Ascending aorta (tissue), 2 donors: Measurements from ENCODE around the gene NFE2L3. TPM values are rescaled to one million over a fixed set of nuclear protein-coding genes. Genes with fewer than 3 reads are reported as not detected.
A peak's percentile ranks its signal among the peaks of the same experiment; 100 is the strongest.
"Not testable (repeated sequence)": the region's sequence is repeated elsewhere in the genome, so short reads cannot be mapped to it uniquely, and the experiment has no call there.

ENCODE experiments used
- DNase-seq, 2 donors: peaks; one replicate each; pipeline ENCODE4 v3.0.0-alpha.2; 2019; ENCODE audit warnings: low spot score in 2 of 2
- H3K27ac ChIP-seq, 2 donors: fragments of 200-600 bp; sonication (generic); one replicate each; pipeline ENCODE4 v1.5.1; 2016 to 2017; ENCODE audit warnings: mild to moderate bottlenecking in 1 of 2
- H3K27me3 ChIP-seq: fragments of 200-600 bp; sonication (generic); one replicate; pipeline ENCODE4 v1.5.1; 2017
- H3K36me3 ChIP-seq, 2 donors: fragments of 200-600 bp; sonication (generic); one replicate each; pipeline ENCODE4 v1.5.1; 2016
- H3K4me1 ChIP-seq, 2 donors: fragments of 200-600 bp; sonication (generic); one replicate each; pipeline ENCODE4 v1.5.1; 2016 to 2017; ENCODE audit warnings: mild to moderate bottlenecking in 1 of 2
- H3K4me3 ChIP-seq, 2 donors: fragments of 200-600 bp; sonication (generic); one replicate each; pipeline ENCODE4 v1.5.1; 2016 to 2017; ENCODE audit warnings: mild to moderate bottlenecking in 1 of 2
- H3K9me3 ChIP-seq, 2 donors: fragments of 200-600 bp; sonication (generic); one replicate each; pipeline ENCODE4 v1.5.1; 2016
- CTCF ChIP-seq, 3 experiments: fragments of 200-600 bp in 2 of 3; fragments of 450-650 bp in 1 of 3; sonication (generic) in 2 of 3; IDR thresholded peaks; one replicate each; pipeline ENCODE4 v1.5.1; 2016 to 2019; ENCODE audit warnings: antibody characterized with exemption in 3 of 3, mild to moderate bottlenecking in 1 of 3, moderate library complexity in 1 of 3
- intact Hi-C: fragments of 100-400 bp; cut with DNase I; formaldehyde crosslinking; loops from one replicate; pipeline ENCODE4 v1.15.1; 2023
- total RNA-seq: library from RNA; depleted of rRNA; stranded (reverse); fragments of >200 nt; gene quantifications from one replicate; pipeline ENCODE4 v1.1.0, GENCODE V29; 2016

NFE2L3 gene
- total RNA-seq, 1 donor from 2014 or later: 10.0 TPM

DNA sequence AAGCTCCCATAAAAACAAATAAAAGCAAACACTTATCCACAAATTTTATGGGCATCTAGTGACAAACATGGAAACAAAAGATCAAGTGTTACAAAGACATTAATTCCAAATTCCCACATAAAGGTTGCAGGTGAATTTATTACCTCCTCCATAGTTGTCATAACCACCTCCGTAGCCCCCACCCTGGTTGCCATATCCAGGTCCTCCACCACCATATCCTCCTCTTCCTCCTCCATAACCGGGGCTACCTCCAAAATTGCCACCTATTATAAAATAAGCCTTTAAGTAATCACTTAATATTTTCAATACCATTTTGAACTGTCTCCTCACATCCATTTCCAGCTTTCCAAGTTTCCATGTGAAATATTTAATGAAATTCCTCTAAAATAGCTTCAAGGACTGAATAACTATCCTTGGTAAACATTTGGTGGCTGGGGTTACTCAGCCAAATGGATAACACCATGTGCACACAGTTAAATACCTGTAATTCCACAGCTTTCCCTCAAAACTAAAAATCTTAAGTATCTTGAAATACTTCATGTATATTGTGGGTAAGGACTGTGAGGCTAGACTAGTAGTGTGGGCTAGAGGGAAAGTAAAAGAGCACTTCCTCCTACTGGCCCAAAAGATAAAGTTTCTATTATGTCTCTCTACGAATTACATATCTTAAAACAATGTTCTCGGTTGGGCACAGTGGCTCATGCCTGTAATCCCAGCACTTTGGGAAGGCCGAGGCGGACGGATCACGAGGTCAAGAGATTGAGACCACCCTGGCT is 41.6 kb downstream of the NFE2L3 start:
- H3K27me3 ChIP-seq: no peaks in the 10 kb centered on the region
- H3K4me1 ChIP-seq: peaks cover 3 to 61% of the 10 kb centered on the region in 2 donors
- no peak for TF ChIP-seq CTCF (IDR thresholded peaks at IDR 0.05)
- no peak overlapping the region for H3K27ac ChIP-seq
- H3K4me3 ChIP-seq: peak overlapping the region in 1 of 2 donors; percentile 13
- intact Hi-C loops: loop anchor here (5.0 kb wide), 1 partner anchor 801 kb away; no protein-coding TSS in a partner anchor
- no peak for DNase-seq
- no peaks in the 10 kb centered on the region for H3K9me3 ChIP-seq
- peaks cover 82 to 93% of the 10 kb centered on the region in 2 donors for H3K36me3 ChIP-seq

- Histone ChIP-seq H3K4me3 (peak overlapping the region in 1 of 2 donors; percentile 13), H3K4me1 (peaks cover 3 to 61% of the 10 kb centered on the region in 2 donors), H3K36me3 (peaks cover 71 to 88% of the 10 kb centered on the region in 2 donors)
- not testable (repeated sequence) for H3K27me3 ChIP-seq, H3K27ac ChIP-seq, H3K9me3 ChIP-seq, DNase-seq
- intact Hi-C loops: loop anchor here (5.0 kb wide), 1 partner anchor 802 kb away; no protein-coding TSS in a partner anchor
Measured at GRCh38 chr7:26194764-26195163, 42.8 kb downstream of the NFE2L3 start.

- H3K27me3 ChIP-seq: no peaks in the 10 kb centered on the region
- no peak for DNase-seq
- peak overlapping the region; percentile 4 to 23 for H3K4me3 ChIP-seq
- no peak overlapping the region for H3K27ac ChIP-seq
- intact Hi-C loops: no loop called here
- H3K9me3 ChIP-seq: no peaks in the 10 kb centered on the region
- peaks cover 3 to 61% of the 10 kb centered on the region in 2 donors for H3K4me1 ChIP-seq
- no peak for TF ChIP-seq CTCF (IDR thresholded peaks at IDR 0.05)
- H3K36me3 ChIP-seq: peaks cover 68 to 84% of the 10 kb centered on the region in 2 donors
Measured at GRCh38 chr7:26195182-26195581, 43.2 kb downstream of the NFE2L3 start.

GRCh38 chr7:26195867-26196657 is 44.1 kb downstream of the NFE2L3 start:
- Histone ChIP-seq H3K27me3 (no peaks in the 10 kb centered on the region), H3K9me3 (no peaks in the 10 kb centered on the region), H3K4me1 (peaks cover 3 to 54% of the 10 kb centered on the region in 2 donors), H3K27ac (no peak overlapping the region), H3K4me3 (peak overlapping the region; percentile 84 to 95), H3K36me3 (peaks cover 59 to 75% of the 10 kb centered on the region in 2 donors)
- intact Hi-C loops: no loop called here
- DNase-seq: no peak
- TF ChIP-seq CTCF (IDR thresholded peaks at IDR 0.05): no peak

DNA sequence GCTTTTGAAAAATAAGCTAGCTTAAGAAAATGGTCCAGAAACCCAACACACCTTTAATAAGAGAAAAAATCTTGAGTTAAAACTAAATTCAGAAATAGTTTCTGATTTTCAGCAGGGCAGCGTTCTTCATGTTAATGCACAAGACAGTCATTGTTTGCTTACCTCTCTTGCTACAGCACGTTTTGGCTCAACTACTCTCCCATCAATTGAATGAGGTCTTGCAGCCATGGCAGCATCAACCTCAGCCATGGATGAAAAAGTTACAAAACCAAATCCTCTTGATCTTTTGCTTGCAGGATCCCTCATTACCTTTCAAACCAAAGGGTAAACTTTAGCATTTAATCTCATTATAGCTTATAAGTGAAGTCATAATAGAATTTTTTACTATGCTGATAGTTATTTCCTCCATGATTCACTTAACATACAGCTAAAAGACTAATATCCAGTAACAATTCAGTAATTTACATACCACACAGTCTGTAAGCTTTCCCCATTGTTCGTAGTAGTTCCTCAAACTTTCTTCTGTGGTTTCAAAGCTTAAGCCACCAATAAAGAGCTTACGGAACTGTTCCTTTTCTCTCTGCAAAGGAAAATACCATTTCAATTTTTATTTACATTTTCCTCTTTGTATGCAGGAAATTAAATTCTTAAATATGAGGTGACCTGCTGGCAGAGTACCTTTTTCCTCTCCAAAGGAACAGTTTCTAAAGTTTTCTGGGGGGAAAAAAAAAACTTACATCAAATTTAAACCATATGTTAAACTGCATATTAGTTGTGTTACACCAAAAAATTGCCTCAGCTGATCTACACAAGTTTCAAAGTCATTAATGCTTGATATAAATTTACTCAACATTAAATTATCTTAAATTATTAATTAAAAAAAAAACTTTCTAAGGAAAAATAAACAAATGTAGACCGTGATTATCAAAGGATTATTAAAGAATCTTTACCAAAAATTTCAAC is 45.4 kb downstream of the NFE2L3 start:
- Histone ChIP-seq H3K4me1 (peaks cover 3 to 49% of the 10 kb centered on the region in 2 donors), H3K27me3 (no peaks in the 10 kb centered on the region), H3K36me3 (peaks cover 46 to 61% of the 10 kb centered on the region in 2 donors), H3K4me3 (peak overlapping the region; percentile 84 to 95), H3K9me3 (no peaks in the 10 kb centered on the region), H3K27ac (no peak overlapping the region)
- no peak for TF ChIP-seq CTCF (IDR thresholded peaks at IDR 0.05)
- intact Hi-C loops: no loop called here
- no peak for DNase-seq
